ENCODE measurements around the gene MAML1. TPM values are rescaled to one million over a fixed set of nuclear protein-coding genes. Genes with fewer than 3 reads are reported as not detected.

MAML1 gene
- total and polyA plus RNA-seq, 5 experiments from 2014 or later, result 2.8 to 48.5 (median 9.6) TPM

GRCh38 chr5:179817470-179817840 lies 84.8 kb downstream of the MAML1 start:
- Mint-ChIP-seq H3K27me3 (peaks cover 0 to 2% (median 0%) of the 10 kb centered on the region in 5 donors), H3K36me3 (peaks cover 0 to 14% (median 0%) of the 10 kb centered on the region in 3 donors), H3K4me3 (peak overlapping the region; percentile 30 to 95 (median 84)), H3K27ac (peak overlapping the region in 6 of 10 donors; percentile 22 to 92 (median 82)), H3K9me3 (no peaks in the 10 kb centered on the region), H3K4me1 (peaks cover 25 to 47% (median 39%) of the 10 kb centered on the region in 4 donors)
- ATAC-seq (no peak), DNase-seq (no peak)
- POLR2A ChIA-PET, result interaction anchor here (0.7 to 6.8 kb wide), 6 partner anchors 8 to 194 kb away, joined by 3 to 154 read pairs (median 5); partner anchors contain the start of genes HNRNPH1 and MGAT4B

GRCh38 chr5:179817890-179818745 lies 85.5 kb downstream of the MAML1 start:
- ATAC-seq (no peak), DNase-seq (no peak)
- Mint-ChIP-seq H3K27me3 (peaks cover 0 to 2% (median 0%) of the 10 kb centered on the region in 5 donors), H3K4me1 (peaks cover 26 to 54% (median 46%) of the 10 kb centered on the region in 4 donors), H3K9me3 (no peaks in the 10 kb centered on the region), H3K36me3 (peaks cover 0 to 12% (median 0%) of the 10 kb centered on the region in 3 donors), H3K4me3 (peak overlapping the region; percentile 73 to 95 (median 84)), H3K27ac (peak overlapping the region; percentile 47 to 94 (median 84))
- POLR2A ChIA-PET, result interaction anchor here (0.7 to 6.8 kb wide), 8 partner anchors 9 to 164 kb away, joined by 3 to 154 read pairs (median 5); partner anchors contain the start of genes LTC4S and MGAT4B

GRCh38 chr5:179818746-179819295 lies 86.2 kb downstream of the MAML1 start:
- Mint-ChIP-seq H3K36me3 (peaks cover 0 to 16% (median 0%) of the 10 kb centered on the region in 3 donors), H3K9me3 (no peaks in the 10 kb centered on the region), H3K27me3 (peaks cover 0 to 2% (median 0%) of the 10 kb centered on the region in 5 donors), H3K4me1 (peaks cover 28 to 55% (median 50%) of the 10 kb centered on the region in 4 donors), H3K27ac (peak overlapping the region; percentile 41 to 94 (median 86)), H3K4me3 (peak overlapping the region; percentile 73 to 95 (median 84))
- ATAC-seq (peak; percentile 42 to 63), DNase-seq (peak; percentile 63 to 92 (median 77))
- POLR2A ChIA-PET, result interaction anchor here (0.6 to 6.8 kb wide), 9 partner anchors 8 to 96 kb away, joined by 3 to 154 read pairs (median 12); partner anchors contain the start of genes LTC4S, MAML1 and MGAT4B

- ATAC-seq (peak; percentile 1 to 7), DNase-seq (peak in 3 of 10 donors; percentile 28 to 40 (median 39))
- H3K27ac Mint-ChIP-seq, result peak overlapping the region; percentile 85 to 94 (median 89)
- H3K9me3 Mint-ChIP-seq, result no peaks in the 10 kb centered on the region
- peak overlapping the region; percentile 74 to 97 (median 84) for H3K4me3 Mint-ChIP-seq
- peaks cover 0 to 22% (median under 1%) of the 10 kb centered on the region in 3 donors for H3K36me3 Mint-ChIP-seq
- POLR2A ChIA-PET, result interaction anchor here (0.6 to 6.8 kb wide), 15 partner anchors 8 to 1193 kb away, joined by 3 to 154 read pairs (median 4); partner anchors contain the start of genes CLK4, HNRNPH1, LTC4S and MAML1
- H3K4me1 Mint-ChIP-seq, result peaks cover 29 to 61% (median 52%) of the 10 kb centered on the region in 4 donors
- H3K27me3 Mint-ChIP-seq, result peaks cover 0 to 2% (median 0%) of the 10 kb centered on the region in 5 donors
These were observed 86.9 kb downstream of the MAML1 start for GRCh38 chr5:179819296-179820126.

- H3K4me1 Mint-ChIP-seq, result peaks cover 32 to 66% (median 58%) of the 10 kb centered on the region in 4 donors
- H3K4me3 Mint-ChIP-seq, result peak overlapping the region; percentile 74 to 97 (median 84)
- H3K27ac Mint-ChIP-seq, result peak overlapping the region; percentile 85 to 94 (median 89)
- ATAC-seq (no peak), DNase-seq (peak in 1 of 10 donors; percentile 32)
- H3K36me3 Mint-ChIP-seq, result peaks cover 0 to 28% (median 4%) of the 10 kb centered on the region in 3 donors
- POLR2A ChIA-PET, result interaction anchor here (0.6 to 6.8 kb wide), 13 partner anchors 9 to 1193 kb away, joined by 3 to 154 read pairs (median 10); partner anchors contain the start of genes CLK4, HNRNPH1, LTC4S and MAML1
- H3K9me3 Mint-ChIP-seq, result no peaks in the 10 kb centered on the region
- H3K27me3 Mint-ChIP-seq, result peaks cover 0 to 2% (median 0%) of the 10 kb centered on the region in 5 donors
These were observed 87.5 kb downstream of the MAML1 start for GRCh38 chr5:179820127-179820482.

GRCh38 chr5:179820483-179821297 lies 88.1 kb downstream of the MAML1 start, which contains the start of gene SQSTM1:
TSS of gene SQSTM1 (plus strand) at chr5:179820905. CDS start at chr5:179820937, 32 bp downstream.
- peaks cover 0 to 2% (median 0%) of the 10 kb centered on the region in 5 donors for H3K27me3 Mint-ChIP-seq
- POLR2A ChIA-PET, result interaction anchor here (0.6 to 6.8 kb wide), 12 partner anchors 10 to 197 kb away, joined by 3 to 154 read pairs (median 11); partner anchors contain the start of genes HNRNPH1, LTC4S, MAML1 and MGAT4B
- peaks cover 33 to 63% (median 60%) of the 10 kb centered on the region in 4 donors for H3K4me1 Mint-ChIP-seq
- peak within 1 kb of the TSS; percentile 92 to 99 (median 95) for H3K4me3 Mint-ChIP-seq
- H3K27ac Mint-ChIP-seq, result peak within 1 kb of the TSS; percentile 92 to 99 (median 98)
- peak; percentile 47 to 54 for ATAC-seq
- peak; percentile 69 to 87 (median 82) for DNase-seq
- peaks cover 0 to 31% (median 4%) of the 10 kb centered on the region in 3 donors for H3K36me3 Mint-ChIP-seq
- H3K9me3 Mint-ChIP-seq, result no peaks in the 10 kb centered on the region

- H3K4me3 Mint-ChIP-seq, result peak overlapping the region; percentile 92 to 99 (median 95)
- H3K27ac Mint-ChIP-seq, result peak overlapping the region; percentile 92 to 99 (median 98)
- H3K36me3 Mint-ChIP-seq, result peaks cover 0 to 38% (median 4%) of the 10 kb centered on the region in 3 donors
- H3K4me1 Mint-ChIP-seq, result peaks cover 32 to 60% (median 58%) of the 10 kb centered on the region in 4 donors
- H3K27me3 Mint-ChIP-seq, result peaks cover 0 to 2% (median 0%) of the 10 kb centered on the region in 5 donors
- H3K9me3 Mint-ChIP-seq, result no peaks in the 10 kb centered on the region
- DNase-seq (peak; percentile 82 to 94 (median 88)), ATAC-seq (peak; percentile 57 to 68)
- POLR2A ChIA-PET, result interaction anchor here (0.7 to 6.8 kb wide), 15 partner anchors 8 to 198 kb away, joined by 3 to 154 read pairs (median 8); partner anchors contain the start of genes HNRNPH1, LTC4S, MGAT4B and MRNIP
These were observed 88.9 kb downstream of the MAML1 start for GRCh38 chr5:179821298-179822058.

- H3K36me3 Mint-ChIP-seq, result peaks cover 0 to 44% (median 4%) of the 10 kb centered on the region in 3 donors
These were observed 89.4 kb downstream of the MAML1 start for GRCh38 chr5:179822059-179822432.

GRCh38 chr5:179822444-179822990 lies 89.9 kb downstream of the MAML1 start:
- Mint-ChIP-seq H3K9me3 (no peaks in the 10 kb centered on the region), H3K4me1 (peaks cover 34 to 62% (median 58%) of the 10 kb centered on the region in 4 donors), H3K4me3 (peak overlapping the region; percentile 92 to 99 (median 95)), H3K27ac (peak overlapping the region; percentile 92 to 99 (median 98)), H3K27me3 (peaks cover 0 to 2% (median 0%) of the 10 kb centered on the region in 5 donors), H3K36me3 (peaks cover 0 to 49% (median 4%) of the 10 kb centered on the region in 3 donors)
- POLR2A ChIA-PET, result interaction anchor here (0.6 to 6.8 kb wide), 11 partner anchors 9 to 199 kb away, joined by 3 to 154 read pairs (median 4); partner anchors contain the start of genes HNRNPH1, LTC4S, MGAT4B and MRNIP
- ATAC-seq (no peak), DNase-seq (no peak)

More at GRCh38 chr5:179822059-179822432, 89.4 kb downstream of the MAML1 start:
- POLR2A ChIA-PET, result interaction anchor here (0.7 to 6.8 kb wide), 11 partner anchors 9 to 198 kb away, joined by 3 to 154 read pairs (median 4); partner anchors contain the start of genes HNRNPH1, LTC4S, MGAT4B and MRNIP
- peaks cover 34 to 63% (median 61%) of the 10 kb centered on the region in 4 donors for H3K4me1 Mint-ChIP-seq
- H3K27me3 Mint-ChIP-seq, result peaks cover 0 to 2% (median 0%) of the 10 kb centered on the region in 5 donors
- peak overlapping the region; percentile 92 to 99 (median 98) for H3K27ac Mint-ChIP-seq
- H3K9me3 Mint-ChIP-seq, result no peaks in the 10 kb centered on the region
- DNase-seq, result no peak
- ATAC-seq, result no peak
- H3K4me3 Mint-ChIP-seq, result peak overlapping the region; percentile 92 to 99 (median 95)

All from naive thymus-derived CD8-positive, alpha-beta T cell (primary cell).